ENCODE measurements around the gene TPSB2.

Gene TPSB2

DNA sequence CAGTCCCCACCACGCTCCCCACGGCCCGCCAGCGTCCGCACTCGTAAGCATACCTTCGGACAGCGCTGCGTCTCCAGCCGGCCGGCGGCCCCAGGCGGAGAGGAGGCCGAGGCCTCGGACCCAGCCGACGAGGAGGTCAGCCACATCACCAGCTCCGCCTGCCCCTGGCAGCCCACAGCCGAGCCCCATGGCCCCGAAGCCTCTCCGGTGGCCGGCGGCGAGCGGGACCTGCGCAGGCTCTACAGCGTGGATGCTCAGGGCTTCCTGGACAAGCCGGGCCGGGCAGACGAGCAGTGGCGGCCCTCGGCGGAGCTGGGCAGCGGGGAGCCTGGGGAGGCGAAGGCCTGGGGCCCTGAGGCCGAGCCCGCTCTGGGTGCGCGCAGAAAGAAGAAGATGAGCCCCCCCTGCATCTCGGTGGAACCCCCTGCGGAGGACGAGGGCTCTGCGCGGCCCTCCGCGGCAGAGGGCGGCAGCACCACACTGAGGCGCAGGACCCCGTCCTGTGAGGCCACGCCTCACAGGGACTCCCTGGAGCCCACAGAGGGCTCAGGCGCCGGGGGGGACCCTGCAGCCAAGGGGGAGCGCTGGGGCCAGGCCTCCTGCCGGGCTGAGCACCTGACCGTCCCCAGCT is 9.8 kb downstream of the TPSB2 start:
- TF ChIP-seq, protein P1, sequence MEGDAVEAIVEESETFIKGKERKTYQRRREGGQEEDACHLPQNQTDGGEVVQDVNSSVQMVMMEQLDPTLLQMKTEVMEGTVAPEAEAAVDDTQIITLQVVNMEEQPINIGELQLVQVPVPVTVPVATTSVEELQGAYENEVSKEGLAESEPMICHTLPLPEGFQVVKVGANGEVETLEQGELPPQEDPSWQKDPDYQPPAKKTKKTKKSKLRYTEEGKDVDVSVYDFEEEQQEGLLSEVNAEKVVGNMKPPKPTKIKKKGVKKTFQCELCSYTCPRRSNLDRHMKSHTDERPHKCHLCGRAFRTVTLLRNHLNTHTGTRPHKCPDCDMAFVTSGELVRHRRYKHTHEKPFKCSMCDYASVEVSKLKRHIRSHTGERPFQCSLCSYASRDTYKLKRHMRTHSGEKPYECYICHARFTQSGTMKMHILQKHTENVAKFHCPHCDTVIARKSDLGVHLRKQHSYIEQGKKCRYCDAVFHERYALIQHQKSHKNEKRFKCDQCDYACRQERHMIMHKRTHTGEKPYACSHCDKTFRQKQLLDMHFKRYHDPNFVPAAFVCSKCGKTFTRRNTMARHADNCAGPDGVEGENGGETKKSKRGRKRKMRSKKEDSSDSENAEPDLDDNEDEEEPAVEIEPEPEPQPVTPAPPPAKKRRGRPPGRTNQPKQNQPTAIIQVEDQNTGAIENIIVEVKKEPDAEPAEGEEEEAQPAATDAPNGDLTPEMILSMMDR (IDR thresholded peaks at IDR 0.05; ENCODE audit: control extremely low read depth, extremely low read depth, low read depth, missing control alignments): no peak
- CTCF ChIA-PET: no interaction called here
- POLR2A ChIA-PET: no interaction called here
- DNase-seq (ENCODE audit: extremely low spot score): no peak

DNA sequence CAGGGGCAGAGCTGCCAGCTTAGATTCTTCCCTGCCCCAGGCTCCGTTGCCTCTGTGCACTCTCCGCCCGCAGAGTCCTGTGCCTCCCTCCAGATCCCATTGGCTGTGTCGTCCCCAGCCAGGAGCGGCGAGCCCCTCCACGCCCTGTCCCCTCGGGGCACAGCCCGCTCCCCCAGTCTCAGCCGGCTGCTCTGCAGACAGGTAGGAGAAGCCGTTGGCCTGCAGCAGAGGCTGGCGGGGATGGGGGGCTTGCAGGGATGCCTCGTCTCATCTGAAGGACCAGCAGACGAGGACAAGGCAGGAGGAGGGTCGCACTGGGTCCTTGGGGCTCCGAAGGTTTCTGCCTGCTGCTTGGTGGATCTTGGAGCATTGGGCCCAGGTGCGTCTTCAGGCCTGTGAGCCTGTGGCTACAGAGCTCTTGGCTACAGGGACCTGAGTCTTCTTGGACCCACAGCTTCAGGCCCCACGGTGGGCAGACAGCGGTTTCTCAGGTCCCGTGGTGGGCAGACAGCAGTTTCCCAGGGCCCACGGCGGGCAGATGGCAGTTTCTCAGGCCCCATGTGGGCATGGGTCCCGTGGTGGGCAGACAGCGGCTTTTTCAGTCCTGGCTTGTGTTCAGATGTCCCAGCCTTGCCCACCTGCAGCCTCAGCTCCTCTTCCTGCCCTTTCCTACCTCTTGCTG is 10.9 kb downstream of the TPSB2 start:
- TF ChIP-seq, protein P1 (IDR thresholded peaks at IDR 0.05; ENCODE audit: control extremely low read depth, extremely low read depth, low read depth, missing control alignments): no peak
- CTCF ChIA-PET: no interaction called here
- no peak for DNase-seq (ENCODE audit: extremely low spot score)
- POLR2A ChIA-PET: no interaction called here

DNA sequence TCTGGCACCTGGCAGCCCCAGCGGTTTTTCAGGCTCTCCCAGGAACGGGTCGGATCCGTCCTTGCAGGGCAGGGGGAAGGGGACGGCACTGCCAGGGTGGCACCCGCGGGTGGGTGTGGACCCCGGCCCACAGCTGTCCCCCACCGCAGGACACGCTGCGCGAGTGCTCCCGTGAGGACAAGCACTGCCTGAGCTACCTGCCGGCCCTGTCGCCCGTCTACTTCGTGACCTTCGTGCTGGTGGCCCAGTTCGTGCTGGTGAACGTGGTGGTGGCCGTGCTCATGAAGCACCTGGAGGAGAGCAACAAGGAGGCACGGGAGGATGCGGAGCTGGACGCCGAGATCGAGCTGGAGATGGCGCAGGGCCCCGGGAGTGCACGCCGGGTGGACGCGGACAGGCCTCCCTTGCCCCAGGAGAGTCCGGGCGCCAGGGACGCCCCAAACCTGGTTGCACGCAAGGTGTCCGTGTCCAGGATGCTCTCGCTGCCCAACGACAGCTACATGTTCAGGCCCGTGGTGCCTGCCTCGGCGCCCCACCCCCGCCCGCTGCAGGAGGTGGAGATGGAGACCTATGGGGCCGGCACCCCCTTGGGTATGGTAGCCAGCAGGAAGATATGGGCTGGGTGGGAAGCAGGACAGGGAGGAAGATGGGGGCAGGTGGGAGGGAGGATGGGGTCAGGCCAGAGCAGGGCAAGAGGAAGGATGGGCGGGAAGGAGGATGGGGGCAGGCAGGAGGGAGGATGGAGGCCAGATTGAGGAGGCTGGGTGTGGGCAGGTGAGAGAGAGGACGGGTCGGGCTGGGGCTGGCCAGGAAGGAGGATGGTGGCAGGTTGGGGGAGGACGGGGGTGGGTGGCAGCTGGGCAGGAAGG is 11.7 kb downstream of the TPSB2 start:
- TF ChIP-seq, protein P1 (IDR thresholded peaks at IDR 0.05; ENCODE audit: control extremely low read depth, extremely low read depth, low read depth, missing control alignments): no peak
- CTCF ChIA-PET: no interaction called here
- no peak for DNase-seq (ENCODE audit: extremely low spot score)
- POLR2A ChIA-PET: no interaction called here

DNA sequence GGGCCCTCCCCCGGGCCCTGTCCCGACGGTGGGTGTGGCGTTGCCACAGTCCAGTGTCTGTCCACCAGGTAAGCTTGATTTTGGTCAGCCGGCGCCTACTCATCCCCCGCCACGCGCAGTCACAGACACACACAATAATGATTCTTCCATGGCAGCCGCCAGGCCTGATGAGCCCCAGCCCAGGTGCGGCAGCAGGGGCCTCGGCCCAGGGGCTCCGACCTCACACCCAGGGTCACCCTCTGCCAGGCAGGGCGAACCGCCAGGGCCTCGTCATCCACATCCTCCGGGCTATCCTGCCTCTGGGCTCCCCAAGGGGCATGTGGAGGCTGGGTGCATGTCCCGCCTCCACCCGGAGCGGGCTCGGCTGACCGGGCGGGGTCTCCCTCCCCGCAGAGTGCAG is 12.5 kb downstream of the TPSB2 start:
- ChIA-PET CTCF (no interaction called here), POLR2A (no interaction called here)
- no peak for DNase-seq (ENCODE audit: extremely low spot score)
- TF ChIP-seq, protein P1 (IDR thresholded peaks at IDR 0.05; ENCODE audit: control extremely low read depth, extremely low read depth, low read depth, missing control alignments): no peak

DNA sequence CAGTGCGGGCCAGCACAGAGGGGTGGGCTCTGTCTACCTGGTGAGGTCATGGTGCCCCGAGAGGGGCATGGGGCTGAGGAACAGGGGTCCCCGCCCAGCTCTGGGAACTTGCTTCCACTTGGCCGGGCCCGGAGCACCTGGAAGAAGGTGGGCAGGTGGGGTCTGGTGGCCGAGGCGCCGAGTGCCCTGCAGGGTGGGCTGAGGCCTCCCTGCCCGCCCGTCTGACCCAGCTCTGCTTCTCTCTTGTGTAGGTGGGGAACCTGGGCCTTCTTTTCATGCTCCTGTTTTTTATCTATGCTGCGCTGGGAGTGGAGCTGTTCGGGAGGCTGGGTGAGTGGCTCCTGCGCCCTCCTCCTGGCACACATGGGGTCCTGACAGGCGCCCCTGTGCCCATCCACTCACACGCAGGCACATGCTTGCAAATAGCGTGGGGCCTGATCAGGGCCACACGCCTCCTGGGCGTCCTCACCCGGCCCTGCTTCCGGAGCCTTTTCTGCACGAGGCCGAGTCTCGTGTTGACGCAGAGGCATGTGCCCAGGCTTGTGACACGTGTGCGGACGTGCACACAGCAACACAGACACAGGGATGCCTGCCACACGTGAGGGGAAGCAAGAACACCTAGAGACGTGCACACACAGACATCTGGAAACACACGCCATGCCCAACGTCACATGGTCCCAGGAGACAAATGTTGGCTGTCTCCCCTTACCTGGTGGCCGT is 13.1 kb downstream of the TPSB2 start:
- TF ChIP-seq, protein P1 (IDR thresholded peaks at IDR 0.05; ENCODE audit: control extremely low read depth, extremely low read depth, low read depth, missing control alignments): no peak
- POLR2A ChIA-PET: no interaction called here
- DNase-seq (ENCODE audit: extremely low spot score): no peak
- CTCF ChIA-PET: no interaction called here

DNA sequence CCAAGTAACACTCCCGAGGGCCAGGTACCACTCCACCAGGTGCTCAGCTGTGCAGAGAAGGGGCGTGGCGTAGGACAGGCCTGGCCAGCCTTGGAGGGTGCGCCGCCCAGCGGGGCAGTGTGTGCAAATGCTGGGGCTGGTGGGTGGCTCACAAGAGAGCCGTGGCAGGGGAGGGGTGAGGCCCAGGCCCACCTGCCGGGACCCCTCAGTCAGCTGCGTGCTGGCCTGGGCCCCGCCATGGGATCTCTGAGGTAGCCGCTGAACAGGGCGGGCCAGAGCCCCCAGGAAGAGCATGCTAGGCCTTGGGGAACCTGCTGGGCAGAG is 13.7 kb downstream of the TPSB2 start:
- CTCF ChIA-PET: no interaction called here
- TF ChIP-seq, protein P1 (IDR thresholded peaks at IDR 0.05; ENCODE audit: control extremely low read depth, extremely low read depth, low read depth, missing control alignments): no peak
- POLR2A ChIA-PET: no interaction called here
- DNase-seq (ENCODE audit: extremely low spot score): no peak

Measured in GM10248 (cell line).